H1 (cell line): ENCODE results near the gene TRAF3. TPM values are rescaled to one million over a fixed set of nuclear protein-coding genes. Genes with fewer than 3 reads are reported as not detected.

Source experiments
- CTCF ChIA-PET: fragments of 300-600 bp; sonication (Branson Sonifier 250); formaldehyde crosslinking; loops from one replicate; lab custom pipeline; 2021; ENCODE audit not compliant: partially characterized antibody; lab: Charles Lee
- POLR2A ChIA-PET: fragments of 300-600 bp; sonication (Branson Sonifier 250); formaldehyde crosslinking; loops from one replicate; lab custom pipeline; 2021; ENCODE audit warnings: inconsistent platforms; ENCODE audit not compliant: partially characterized antibody; lab: Charles Lee
- DNase-seq, 2 experiments: peaks; one replicate each; pipeline versions ENCODE4 v3.0.0 to v3.0.0-alpha.2; 2010 to 2022; ENCODE audit warnings: low spot score in 2 of 2, low read depth in 1 of 2, mixed read lengths in 1 of 2
- FAIRE-seq: peaks from 2 replicates; lab custom pipeline; 2011; peaks lifted over from hg19 to GRCh38; lab: Jason Lieb, UNC
- H2AFZ ChIP-seq: 2 replicates; pipeline ENCODE4 v1.8.1; 2012; ENCODE audit warnings: low read length, inconsistent platforms
- H2AK5ac ChIP-seq: 2 replicates; pipeline ENCODE4 v1.6.1; 2013; ENCODE audit warnings: low read depth, low read length
- H2BK120ac ChIP-seq: replicated peaks from 2 replicates; pipeline ENCODE3; 2013; ENCODE audit warnings: low read depth, low read length, inconsistent platforms
- H2BK12ac ChIP-seq: 2 replicates; pipeline ENCODE4 v1.6.1; 2013; ENCODE audit warnings: low read depth, low read length
- H2BK15ac ChIP-seq: 2 replicates; pipeline ENCODE4 v1.6.1; 2013; ENCODE audit warnings: low read length
- H2BK20ac ChIP-seq: 2 replicates; pipeline ENCODE4 v1.6.1; 2013; ENCODE audit warnings: low read length
- H2BK5ac ChIP-seq: 2 replicates; pipeline ENCODE4 v1.6.1; 2013; ENCODE audit warnings: low read depth, low read length
- H3K14ac ChIP-seq: 2 replicates; pipeline ENCODE4 v1.6.1; 2013; ENCODE audit warnings: inconsistent platforms; ENCODE audit not compliant: insufficient read length
- H3K18ac ChIP-seq: 2 replicates; pipeline ENCODE4 v1.6.1; 2013; ENCODE audit warnings: low read length; ENCODE audit errors: extremely low read depth
- H3K23ac ChIP-seq: 2 replicates; pipeline ENCODE4 v1.6.1; 2013; ENCODE audit warnings: inconsistent platforms; ENCODE audit not compliant: insufficient read length
- H3K23me2 ChIP-seq: 2 replicates; pipeline ENCODE4 v1.6.1; 2013; ENCODE audit warnings: low read depth, low read length
- H3K27ac ChIP-seq: 2 replicates; pipeline ENCODE4 v1.6.1; 2011; ENCODE audit warnings: low read depth, low read length, inconsistent platforms
- H3K27me3 ChIP-seq, 4 experiments: replicated peaks in 1 of 4; 1 replicate in 1 of 4; 2 replicates in 3 of 4; pipeline versions ENCODE4 v1.6.1 to v1.8.1; 2011 to 2013; ENCODE audit warnings: low read length in 3 of 4, mild to moderate bottlenecking in 3 of 4, inconsistent platforms in 2 of 4, mixed read lengths in 2 of 4, moderate library complexity in 1 of 4; ENCODE audit not compliant: control insufficient read depth in 3 of 4, insufficient read depth in 3 of 4; ENCODE audit errors: extremely low read depth in 1 of 4
- H3K36me3 ChIP-seq, 4 experiments: 2 replicates each; pipeline versions ENCODE4 v1.6.1 to v1.8.1; 2011 to 2013; ENCODE audit warnings: mild to moderate bottlenecking in 4 of 4, low read length in 3 of 4, moderate library complexity in 2 of 4, control low read depth in 1 of 4, inconsistent platforms in 1 of 4; ENCODE audit not compliant: insufficient read depth in 4 of 4, control insufficient read depth in 2 of 4
- H3K4ac ChIP-seq: replicated peaks from 2 replicates; pipeline ENCODE3; 2013; ENCODE audit warnings: low read length, low read depth, mixed read lengths, inconsistent platforms; ENCODE audit not compliant: insufficient read length
- H3K4me1 ChIP-seq, 4 experiments: replicated peaks in 1 of 4; 1 replicate in 1 of 4; 2 replicates in 3 of 4; pipeline versions ENCODE4 v1.6.1 to v1.8.1; 2011 to 2013; ENCODE audit warnings: low read length in 3 of 4, inconsistent platforms in 2 of 4, mixed read lengths in 1 of 4; ENCODE audit not compliant: insufficient read depth in 4 of 4, control insufficient read depth in 3 of 4
- H3K4me2 ChIP-seq, 2 experiments: 2 replicates each; pipeline versions ENCODE4 v1.6.1 to v1.8.1; 2011 to 2013; ENCODE audit warnings: low read depth in 2 of 2, low read length in 2 of 2, control low read depth in 1 of 2, inconsistent platforms in 1 of 2, mild to moderate bottlenecking in 1 of 2; ENCODE audit not compliant: insufficient read depth in 1 of 2
- H3K4me3 ChIP-seq, 4 experiments: fragments of 200-600, 300-600 bp in 1 of 4; sonication (generic), shearing (Covaris generic), sonication (Bioruptor Twin) in 1 of 4; 2 replicates each; pipeline versions ENCODE4 v1.5.1 to v1.8.1; 2011 to 2016; ENCODE audit warnings: low read length in 4 of 4, low read depth in 3 of 4, control low read depth in 2 of 4, inconsistent platforms in 2 of 4, mild to moderate bottlenecking in 2 of 4, mixed read lengths in 1 of 4, moderate library complexity in 1 of 4; ENCODE audit not compliant: insufficient read depth in 2 of 4; ENCODE audit errors: extremely low read depth in 1 of 4
- H3K56ac ChIP-seq: replicated peaks from 2 replicates; pipeline ENCODE3; 2013; ENCODE audit warnings: low read depth, mild to moderate bottlenecking, mixed read lengths, low read length, inconsistent platforms; ENCODE audit not compliant: insufficient read length
- H3K79me1 ChIP-seq: 2 replicates; pipeline ENCODE4 v1.6.1; 2013; ENCODE audit warnings: low read depth, low read length, control low read depth
- H3K79me2 ChIP-seq, 2 experiments: 2 replicates each; pipeline versions ENCODE4 v1.6.1 to v1.8.1; 2012 to 2013; ENCODE audit warnings: low read length in 2 of 2, mild to moderate bottlenecking in 2 of 2, inconsistent platforms in 1 of 2; ENCODE audit not compliant: insufficient read depth in 2 of 2, control insufficient read depth in 1 of 2
- H3K9ac ChIP-seq, 4 experiments: replicated peaks in 1 of 4; 1 replicate in 1 of 4; 2 replicates in 3 of 4; pipeline versions ENCODE4 v1.6.1 to v1.8.1; 2011 to 2013; ENCODE audit warnings: low read depth in 3 of 4, low read length in 3 of 4, control low read depth in 2 of 4, mild to moderate bottlenecking in 2 of 4, moderate library complexity in 2 of 4, inconsistent platforms in 1 of 4; ENCODE audit errors: extremely low read depth in 1 of 4
- H3K9me3 ChIP-seq, 2 experiments: 2 replicates each; pipeline versions ENCODE4 v1.6.1 to v1.8.1; 2012 to 2013; ENCODE audit warnings: mild to moderate bottlenecking in 2 of 2, moderate library complexity in 2 of 2, control low read depth in 1 of 2, inconsistent platforms in 1 of 2, low read depth in 1 of 2, low read length in 1 of 2, mixed read lengths in 1 of 2; ENCODE audit not compliant: insufficient read depth in 2 of 2
- H4K20me1 ChIP-seq, 2 experiments: replicated peaks in 1 of 2; 2 replicates each; pipeline versions ENCODE3 to v1.8.1; 2011 to 2013; ENCODE audit warnings: inconsistent platforms in 2 of 2, low read length in 2 of 2, mild to moderate bottlenecking in 1 of 2; ENCODE audit not compliant: insufficient read depth in 2 of 2, control insufficient read depth in 1 of 2
- H4K5ac ChIP-seq: 2 replicates; pipeline ENCODE4 v1.6.1; 2013; ENCODE audit warnings: low read length, low read depth, mixed read lengths, inconsistent platforms; ENCODE audit not compliant: insufficient read length
- H4K8ac ChIP-seq: 2 replicates; pipeline ENCODE4 v1.8.0; 2013; ENCODE audit warnings: mild to moderate bottlenecking, moderate library complexity, low read length, inconsistent platforms; ENCODE audit not compliant: insufficient read depth; ENCODE audit errors: extremely low read depth
- H4K91ac ChIP-seq: replicated peaks from 2 replicates; pipeline ENCODE3; 2013; ENCODE audit warnings: low read length, mixed read lengths, inconsistent platforms; ENCODE audit not compliant: insufficient read length
- BRCA1 ChIP-seq: IDR thresholded peaks from 2 replicates; pipeline ENCODE4 v1.6.1; 2012; ENCODE audit warnings: low read depth, low read length, improper control_type of control experiment
- GTF2F1 ChIP-seq: IDR thresholded peaks from 2 replicates; pipeline ENCODE4 v1.6.1; 2012; ENCODE audit warnings: low read depth, low read length, improper control_type of control experiment, borderline replicate concordance
- KDM1A ChIP-seq: fragments of 200-600, 300-600 bp; sonication (generic); IDR thresholded peaks from 2 replicates; pipeline ENCODE4 v1.7.1; 2016; ENCODE audit warnings: mild to moderate bottlenecking, low read length, borderline replicate concordance
- NANOG ChIP-seq: IDR thresholded peaks from 2 replicates; pipeline ENCODE4 v1.6.1; 2011; ENCODE audit warnings: low read length, low read depth, mild to moderate bottlenecking, inconsistent platforms; ENCODE audit not compliant: insufficient read depth, poor library complexity, severe bottlenecking
- POLR2AphosphoS5 ChIP-seq: IDR thresholded peaks from 2 replicates; pipeline ENCODE4 v1.6.1; 2011; ENCODE audit warnings: low read depth, low read length
- SIN3A ChIP-seq, 2 experiments: IDR thresholded peaks in 1 of 2; conservative IDR thresholded peaks in 1 of 2; 2 replicates each; pipeline ENCODE4 v1.6.1; 2011 to 2012; ENCODE audit warnings: low read length in 2 of 2, improper control_type of control experiment in 1 of 2, low read depth in 1 of 2, mild to moderate bottlenecking in 1 of 2
- SP4 ChIP-seq: IDR thresholded peaks from 2 replicates; pipeline ENCODE4 v1.6.1; 2012; ENCODE audit warnings: low read length, inconsistent platforms
- WGBS, 2 experiments: shearing (Covaris generic) in 1 of 2; methylation state at CpG; one replicate each; pipeline versions ENCODE4 v1.1.6 to v1.1.7; 2013 to 2015; ENCODE audit warnings: low lambda C conversion rate in 2 of 2, mixed read lengths in 2 of 2, inconsistent platforms in 1 of 2, low coverage in 1 of 2, missing lambda C conversion rate in 1 of 2; ENCODE audit not compliant: insufficient replicate concordance in 2 of 2, insufficient coverage in 1 of 2, insufficient read length in 1 of 2; ENCODE audit errors: extremely low coverage in 1 of 2, missing lambda C conversion rate in 1 of 2; 5-methylcytosine and 5-hydroxymethylcytosine counted together
- polyA plus RNA-seq, 7 experiments: library from polyadenylated mRNA; depleted of rRNA in 3 of 7; stranded (reverse) in 5 of 7; unstranded in 2 of 7; fragments of >200 nt in 5 of 7; fragments of 200-250 nt in 2 of 7; gene quantifications; 1 replicate in 5 of 7; 2 replicates in 1 of 7; 4 replicates in 1 of 7; pipeline versions ENCODE4 v1.2.1 to v1.2.3, GENCODE V29; 2011 to 2013; ENCODE audit warnings: missing spikeins in 2 of 7, mixed read lengths in 2 of 7
- total RNA-seq: library from RNA; stranded (reverse); fragmentation: NEBNext Ultra II Directional; extraction: Animal tissue kit (Norgen Biotek cat#: 25700); gene quantifications from 2 replicates; pipeline ENCODE4 v1.2.1, GENCODE V29; 2021

The TRAF3 gene
- total and polyA plus RNA-seq, 2 of the 8 experiments (the other 6 are each of a cell fraction or from before 2014, with no cell fraction given), result 5.8 to 12.1 TPM

DNA sequence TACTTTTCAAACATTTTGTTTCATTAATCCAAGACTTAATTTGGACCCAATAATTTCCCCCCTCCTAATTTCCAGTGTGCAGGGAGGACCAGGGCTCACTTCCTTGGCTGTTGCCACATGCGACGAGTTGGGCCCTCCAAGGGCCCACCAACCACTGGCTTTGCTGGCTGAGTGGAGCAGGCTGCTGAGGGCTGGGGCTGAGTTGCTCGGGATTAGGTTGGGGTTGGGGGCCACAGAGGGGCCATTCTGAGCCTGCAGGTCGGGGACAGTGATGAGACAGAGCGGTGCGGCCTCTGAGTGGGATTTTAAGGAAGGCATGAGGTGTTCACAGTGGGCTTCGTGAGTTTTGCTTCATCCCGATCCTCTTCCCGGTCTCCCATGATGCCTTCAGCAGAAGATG is 6.1 kb upstream of the TRAF3 start:
- H3K36me3 ChIP-seq, result no peaks in the 10 kb centered on the region; a peak in 1 of 8 replicates
- DNase-seq, result no peak
- TF ChIP-seq POLR2AphosphoS5 (no peak), BRCA1 (no peak), SIN3A (conservative IDR thresholded peaks at IDR 0.05 in 1 of 2, IDR thresholded peaks at IDR 0.05 in 1 of 2; ENCODE audit: low read depth in 1 of 2, low read length in 2 of 2) (no peak), SP4 (no peak), KDM1A (no peak), NANOG (no peak), GTF2F1 (no peak)
- no peak overlapping the region for H3K23ac ChIP-seq
- H3K14ac ChIP-seq, result no peak overlapping the region
- H4K5ac ChIP-seq, result no peak overlapping the region
- H3K23me2 ChIP-seq, result no peaks in the 10 kb centered on the region
- H2BK120ac ChIP-seq, result no peak overlapping the region
- H3K9me3 ChIP-seq, result no peaks in the 10 kb centered on the region
- H2BK20ac ChIP-seq, result no peak overlapping the region
- no peak overlapping the region for H3K27ac ChIP-seq
- ChIA-PET CTCF (interaction anchor here (0.7 to 8.4 kb wide), 5 partner anchors 11 to 438 kb away, joined by 3 to 63 read pairs (median 4); no protein-coding TSS in a partner anchor), POLR2A (no interaction called here)
- no peak overlapping the region for H3K9ac ChIP-seq
- no peak overlapping the region for H2AK5ac ChIP-seq
- H3K4ac ChIP-seq, result no peak overlapping the region
- WGBS, 2 experiments, result 93% methylated on average over 9 of the region's 9 CpGs; no CpG with 5 or more reads in 1 of the 2 experiments
- H2AFZ ChIP-seq, result no peak overlapping the region
- H2BK5ac ChIP-seq, result no peak overlapping the region
- H3K79me2 ChIP-seq, result no peaks in the 10 kb centered on the region
- H4K8ac ChIP-seq, result no peak overlapping the region
- H4K91ac ChIP-seq, result no peak overlapping the region
- H3K4me1 ChIP-seq, result peaks cover 3 to 4% (median 4%) of the 10 kb centered on the region in 4 experiments; a peak in 6 of 7 replicates
- no peak overlapping the region for H2BK12ac ChIP-seq
- H4K20me1 ChIP-seq, result no peaks in the 10 kb centered on the region
- no peak overlapping the region for H3K4me3 ChIP-seq
- no peak for FAIRE-seq
- H3K4me2 ChIP-seq, result no peak overlapping the region
- H3K18ac ChIP-seq, result no peak overlapping the region
- no peak overlapping the region for H3K56ac ChIP-seq
- H3K27me3 ChIP-seq, result no peaks in the 10 kb centered on the region
- H2BK15ac ChIP-seq, result no peak overlapping the region
- H3K79me1 ChIP-seq, result no peaks in the 10 kb centered on the region
